GM19023 (cell line): ENCODE data around the gene ADCYAP1.

Experiments used
- ATAC-seq: cut with Tn5 transposase; IDR thresholded peaks from one replicate; pipeline ENCODE4 v1.9.1; 2021; ENCODE audit warnings: mild to moderate bottlenecking, moderate library complexity; ENCODE audit not compliant: unreplicated experiment

ADCYAP1 gene

DNA sequence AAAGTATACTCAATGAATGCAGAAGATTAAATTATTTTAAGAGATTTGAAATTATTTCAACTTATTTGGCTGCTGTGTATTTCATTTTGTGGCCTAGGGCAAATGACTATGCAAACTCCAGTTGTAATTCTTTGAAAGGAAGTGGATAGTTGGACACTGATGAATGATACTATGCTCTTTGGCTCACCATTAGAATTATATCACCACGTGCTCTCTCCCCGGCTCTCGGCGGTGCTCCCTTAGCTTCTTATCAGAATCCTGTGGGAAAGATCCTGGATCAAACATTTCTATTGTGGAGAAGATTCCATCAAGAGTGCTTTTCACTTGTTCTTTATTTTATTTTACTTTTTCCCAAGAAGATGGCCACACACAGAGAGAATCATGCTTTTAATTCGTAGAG lies 55.2 kb downstream of the ADCYAP1 start:
- ATAC-seq, result no peak
